ENCODE data around the gene FOXL2.

Gene FOXL2

GRCh38 chr3:138915503-138916498, 31.1 kb downstream of the FOXL2 start:
- peak overlapping the region; percentile 54 for H3K4me3 ChIP-seq (ENCODE audit: low read depth, low read length)
- TF ChIP-seq, protein P1, sequence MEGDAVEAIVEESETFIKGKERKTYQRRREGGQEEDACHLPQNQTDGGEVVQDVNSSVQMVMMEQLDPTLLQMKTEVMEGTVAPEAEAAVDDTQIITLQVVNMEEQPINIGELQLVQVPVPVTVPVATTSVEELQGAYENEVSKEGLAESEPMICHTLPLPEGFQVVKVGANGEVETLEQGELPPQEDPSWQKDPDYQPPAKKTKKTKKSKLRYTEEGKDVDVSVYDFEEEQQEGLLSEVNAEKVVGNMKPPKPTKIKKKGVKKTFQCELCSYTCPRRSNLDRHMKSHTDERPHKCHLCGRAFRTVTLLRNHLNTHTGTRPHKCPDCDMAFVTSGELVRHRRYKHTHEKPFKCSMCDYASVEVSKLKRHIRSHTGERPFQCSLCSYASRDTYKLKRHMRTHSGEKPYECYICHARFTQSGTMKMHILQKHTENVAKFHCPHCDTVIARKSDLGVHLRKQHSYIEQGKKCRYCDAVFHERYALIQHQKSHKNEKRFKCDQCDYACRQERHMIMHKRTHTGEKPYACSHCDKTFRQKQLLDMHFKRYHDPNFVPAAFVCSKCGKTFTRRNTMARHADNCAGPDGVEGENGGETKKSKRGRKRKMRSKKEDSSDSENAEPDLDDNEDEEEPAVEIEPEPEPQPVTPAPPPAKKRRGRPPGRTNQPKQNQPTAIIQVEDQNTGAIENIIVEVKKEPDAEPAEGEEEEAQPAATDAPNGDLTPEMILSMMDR (IDR thresholded peaks at IDR 0.05; ENCODE audit: insufficient read depth, low read depth, low read length, missing control alignments), result peak; percentile 84
- DNase-seq (ENCODE audit: low read depth), result peak; percentile 90

DNA sequence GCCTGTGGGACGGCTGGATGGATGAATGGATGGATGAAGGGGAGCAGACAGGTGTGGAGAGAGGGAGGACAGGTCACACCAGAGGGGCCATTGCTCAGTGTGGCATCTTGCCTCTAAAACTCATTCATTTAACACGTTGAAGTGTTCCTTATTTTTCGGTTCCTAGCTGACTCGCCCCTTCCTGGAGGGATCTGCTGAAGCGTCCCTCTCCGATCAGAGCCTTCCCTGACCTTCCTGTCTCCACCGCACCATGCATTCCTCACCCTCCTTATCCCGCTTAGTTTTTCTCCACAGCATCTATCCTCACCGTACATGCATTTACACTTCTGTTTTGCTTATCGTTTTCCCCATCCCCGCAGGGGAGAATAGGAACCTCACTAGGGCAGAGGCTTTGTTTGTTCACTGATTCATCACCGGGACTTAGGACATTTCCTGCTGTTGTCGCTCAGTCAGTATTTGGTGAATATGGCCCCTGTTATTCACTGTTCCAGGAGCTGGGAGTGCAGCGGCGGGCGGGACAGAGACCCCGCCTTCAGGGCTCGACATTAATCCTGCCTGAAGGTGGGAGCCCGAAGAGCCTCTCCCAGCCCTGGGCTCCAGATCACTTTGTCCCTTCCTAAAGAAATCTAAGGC, 32.0 kb downstream of the FOXL2 start:
- H3K4me3 ChIP-seq (ENCODE audit: low read depth, low read length), result peak overlapping the region; percentile 29
- DNase-seq (ENCODE audit: low read depth), result no peak
- TF ChIP-seq, protein P1 (IDR thresholded peaks at IDR 0.05; ENCODE audit: insufficient read depth, low read depth, low read length, missing control alignments), result no peak

GRCh38 chr3:138913766-138914165, 33.2 kb downstream of the FOXL2 start:
- H3K4me3 ChIP-seq (ENCODE audit: low read depth, low read length), result no peak overlapping the region
- no peak for DNase-seq (ENCODE audit: low read depth)
- TF ChIP-seq, protein P1 (IDR thresholded peaks at IDR 0.05; ENCODE audit: insufficient read depth, low read depth, low read length, missing control alignments), result no peak

DNA sequence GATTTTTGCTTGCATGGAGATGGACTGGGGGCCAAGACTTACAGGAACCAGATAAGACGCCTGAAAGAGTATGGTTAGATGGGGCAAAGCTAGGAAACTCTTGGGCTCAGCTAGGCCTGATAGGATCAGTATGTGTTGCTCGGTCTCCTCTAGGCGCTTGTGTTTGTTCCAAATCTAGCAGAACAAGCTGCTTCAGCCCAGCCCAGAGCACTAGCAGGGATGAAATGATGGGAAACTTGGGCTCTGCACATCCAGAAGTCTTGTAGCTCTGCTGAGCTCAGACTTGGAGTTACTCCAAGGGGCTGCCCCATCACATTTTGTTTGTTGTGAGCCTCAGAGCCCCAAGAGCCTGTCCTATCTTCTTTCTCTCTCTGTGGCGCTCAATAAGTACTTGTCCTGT, 34.7 kb downstream of the FOXL2 start:
- no peak overlapping the region for H3K4me3 ChIP-seq (ENCODE audit: low read depth, low read length)
- TF ChIP-seq, protein P1 (IDR thresholded peaks at IDR 0.05; ENCODE audit: insufficient read depth, low read depth, low read length, missing control alignments), result no peak
- DNase-seq (ENCODE audit: low read depth), result no peak

GRCh38 chr3:138911621-138912020, 35.3 kb downstream of the FOXL2 start:
- no peak for DNase-seq (ENCODE audit: low read depth)
- TF ChIP-seq, protein P1 (IDR thresholded peaks at IDR 0.05; ENCODE audit: insufficient read depth, low read depth, low read length, missing control alignments), result no peak
- H3K4me3 ChIP-seq (ENCODE audit: low read depth, low read length), result no peak overlapping the region

DNA sequence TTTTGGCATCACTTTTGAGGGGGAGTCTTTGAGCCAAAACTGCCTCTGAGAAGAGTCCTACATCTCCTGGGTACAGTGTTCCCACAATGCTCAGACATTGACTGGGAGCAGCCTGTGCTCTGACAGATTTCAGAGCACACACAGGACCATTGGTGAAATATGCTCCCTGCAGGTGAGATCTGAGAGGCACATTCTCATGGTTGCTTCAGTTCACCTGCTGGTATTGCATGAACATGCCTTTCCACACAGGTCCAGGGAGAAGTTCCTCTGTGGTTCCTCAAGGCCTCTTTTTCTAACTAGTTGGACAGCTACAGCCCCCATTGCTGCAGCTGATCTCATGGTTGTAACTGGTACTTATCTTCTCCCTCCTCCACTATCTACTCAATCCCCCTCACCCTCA, 37.0 kb downstream of the FOXL2 start:
- TF ChIP-seq, protein P1 (IDR thresholded peaks at IDR 0.05; ENCODE audit: insufficient read depth, low read depth, low read length, missing control alignments), result no peak
- no peak for DNase-seq (ENCODE audit: low read depth)
- no peak overlapping the region for H3K4me3 ChIP-seq (ENCODE audit: low read depth, low read length)

Data from GM12865 (cell line).